Psoas muscle (tissue), 8 donors: ENCODE results near the gene ATP9A. TPM values are rescaled to one million over a fixed set of nuclear protein-coding genes. Genes with fewer than 3 reads are reported as not detected.

Experiments
- ATAC-seq, 4 donors: fragments of 200-7000 bp; cut with Tn5 transposase; one replicate each; pipeline ENCODE4 v1.9.1; 2020; ENCODE audit warnings: moderate library complexity in 3 of 4, mild to moderate bottlenecking in 2 of 4
- DNase-seq, 2 donors: peaks; one replicate each; pipeline ENCODE4 v3.0.0-alpha.2; 2020
- H3K27ac ChIP-seq: fragments of 200-600 bp; one replicate; pipeline ENCODE4 v1.8.0; 2022
- H3K27me3 ChIP-seq, 3 donors: fragments of 200-600 bp in 1 of 3; one replicate each; pipeline versions ENCODE4 v1.6.1 to v1.8.0; 2013 to 2022; ENCODE audit warnings: low read length in 2 of 3, mild to moderate bottlenecking in 2 of 3, moderate library complexity in 1 of 3; ENCODE audit not compliant: insufficient read depth in 3 of 3
- H3K36me3 ChIP-seq, 2 donors: fragments of 200-600 bp in 1 of 2; one replicate each; pipeline versions ENCODE4 v1.6.1 to v1.8.0; 2013 to 2022; ENCODE audit warnings: low read depth in 1 of 2, mild to moderate bottlenecking in 1 of 2, moderate library complexity in 1 of 2; ENCODE audit not compliant: insufficient read depth in 1 of 2
- H3K4me1 ChIP-seq: fragments of 200-600 bp; one replicate; pipeline ENCODE4 v1.8.0; 2022
- H3K4me3 ChIP-seq: fragments of 200-600 bp; one replicate; pipeline ENCODE4 v1.8.0; 2022; ENCODE audit warnings: mild to moderate bottlenecking
- H3K9me3 ChIP-seq: fragments of 200-600 bp; one replicate; pipeline ENCODE4 v1.8.0; 2022
- CTCF ChIP-seq: fragments of 200-600 bp; IDR thresholded peaks from one replicate; pipeline ENCODE4 v1.8.0; 2022; ENCODE audit warnings: antibody characterized with exemption
- WGBS, 3 donors: extraction: QIAGEN DNeasy Blood & Tissue Kit; methylation state at CpG; one replicate each; pipeline versions ENCODE4 v1.1.6 to v1.1.7; 2013; 5-methylcytosine and 5-hydroxymethylcytosine counted together
- intact Hi-C, 2 donors: fragments of 100-400 bp; cut with DNase I; formaldehyde crosslinking; loops; one replicate each; pipeline versions ENCODE4 v1.11.0 to v1.14.2; 2022
- polyA plus RNA-seq, 3 donors: library from polyadenylated mRNA; stranded (reverse); fragments of 200-250 nt; gene quantifications; one replicate each; pipeline ENCODE4 v1.2.3, GENCODE V29; 2013
- total RNA-seq, 4 donors: library from RNA; stranded (reverse); fragmentation: NEBNext Ultra II Directional in 2 of 4; extraction: Animal tissue kit (Norgen Biotek cat#: 25700) in 2 of 4; gene quantifications; one replicate each; pipeline versions ENCODE4 v1.2.1 to v1.2.4, GENCODE V29; 2021 to 2023
- donor health status: healthy with polysubstance abuse.
- donor health status: DM: no; HTN: no; CAD: no; lungs with moderate emphysema.
- donor health status: Bipolar disorder and iron deficiency.
- donor health status: healthy.
- donor health status: DM: yes; HTN: yes; CAD: no.
- donor health status: DM: no; HTN: no; CAD: no.
- donor health status: DM: no; HTN: no; CAD: no.
- donor health status: DM: yes; HTN: yes; CAD: no.

Gene ATP9A
- total and polyA plus RNA-seq, 7 donors, result 1.8 to 42.3 (median 17.2) TPM

GRCh38 chr20:51574248-51575033 lies 193.7 kb downstream of the ATP9A start:
- no peak overlapping the region for H3K27ac ChIP-seq
- no peaks in the 10 kb centered on the region for H3K9me3 ChIP-seq
- DNase-seq, result no peak
- intact Hi-C loops, result no loop called here
- TF ChIP-seq CTCF, result no peak
- WGBS, 3 donors, result 93 to 94% (median 94%) methylated on average over 6 of the region's 6 CpGs
- no peaks in the 10 kb centered on the region for H3K27me3 ChIP-seq
- no peak for ATAC-seq
- H3K4me3 ChIP-seq, result no peak overlapping the region
- H3K4me1 ChIP-seq, result peaks cover 9% of the 10 kb centered on the region
- no peaks in the 10 kb centered on the region for H3K36me3 ChIP-seq

GRCh38 chr20:51573576-51574243 lies 194.5 kb downstream of the ATP9A start:
- intact Hi-C loops, result no loop called here
- peaks cover 9% of the 10 kb centered on the region for H3K4me1 ChIP-seq
- no peaks in the 10 kb centered on the region for H3K9me3 ChIP-seq
- no peaks in the 10 kb centered on the region for H3K36me3 ChIP-seq
- WGBS, 3 donors, result 40 to 65% (median 60%) methylated on average over 8 of the region's 8 CpGs
- H3K4me3 ChIP-seq, result no peak overlapping the region
- TF ChIP-seq CTCF, result no peak
- peak; percentile 56 to 65 for DNase-seq
- H3K27ac ChIP-seq, result no peak overlapping the region
- no peak for ATAC-seq
- no peaks in the 10 kb centered on the region for H3K27me3 ChIP-seq

GRCh38 chr20:51571460-51571794 lies 196.8 kb downstream of the ATP9A start:
- H3K9me3 ChIP-seq, result no peaks in the 10 kb centered on the region
- no peak overlapping the region for H3K27ac ChIP-seq
- no peak for TF ChIP-seq CTCF
- no peak overlapping the region for H3K4me3 ChIP-seq
- WGBS, 3 donors, result 84 to 94% (median 84%) methylated on average over 4 of the region's 4 CpGs
- no peaks in the 10 kb centered on the region for H3K36me3 ChIP-seq
- intact Hi-C loops, result no loop called here
- H3K4me1 ChIP-seq, result peaks cover 9% of the 10 kb centered on the region
- ATAC-seq (no peak), DNase-seq (no peak)
- no peaks in the 10 kb centered on the region for H3K27me3 ChIP-seq

- H3K4me3 ChIP-seq, result peak overlapping the region; percentile 49
- intact Hi-C loops, result no loop called here
- no peaks in the 10 kb centered on the region for H3K36me3 ChIP-seq
- no peak for TF ChIP-seq CTCF
- ATAC-seq, result peak; percentile 62 to 75 (median 70)
- peak; percentile 45 to 73 for DNase-seq
- H3K27me3 ChIP-seq, result no peaks in the 10 kb centered on the region
- no peaks in the 10 kb centered on the region for H3K9me3 ChIP-seq
- H3K4me1 ChIP-seq, result peaks cover 9% of the 10 kb centered on the region
- WGBS, 3 donors, result 11 to 16% (median 13%) methylated on average over 16 of the region's 16 CpGs
- H3K27ac ChIP-seq, result peak overlapping the region; percentile 77
Observed at GRCh38 chr20:51570739-51571459, 197.3 kb downstream of the ATP9A start.
